K562 (cell line): ENCODE measurements around the gene TRPC4AP. TPM values are rescaled to one million over a fixed set of nuclear protein-coding genes. Genes with fewer than 3 reads are reported as not detected.

ENCODE experiments used
- ATAC-seq: fragments of 200-7000 bp; cut with Tn5 transposase; 3 replicates; pipeline ENCODE4 v1.9.1; 2020; ENCODE audit warnings: moderate library complexity
- BruUV-seq: library from RNA; stranded (reverse); fragments of 400-500 nt; replicated peaks from 2 replicates; lab custom pipeline; 2021; lab: Mats Ljungman, UMichigan
- CTCF ChIA-PET: fragments of 300-600 bp; formaldehyde crosslinking; extraction: SDS; loops from one replicate; lab custom pipeline; 2021; ENCODE audit warnings: low intra/inter-chr PET ratio; lab: Yijun Ruan, JAX
- POLR2A ChIA-PET: fragments of 300-600, 350-650 bp; sonication (Branson Sonifier 250); formaldehyde crosslinking; extraction: SDS; loops from one replicate; lab custom pipeline; 2021; ENCODE audit warnings: antibody characterized with exemption, inconsistent platforms; lab: Yijun Ruan, JAX
- DNase-seq, 4 experiments: peaks; one replicate each; pipeline versions ENCODE4 v3.0.0 to v3.0.0-alpha.2; 2011 to 2018; ENCODE audit warnings: low spot score in 3 of 4, mixed read lengths in 3 of 4; ENCODE audit errors: extremely low read depth in 1 of 4
- FAIRE-seq: peaks from 2 replicates; lab custom pipeline; 2011; peaks lifted over from hg19 to GRCh38; lab: Jason Lieb, UNC
- H2AFZ ChIP-seq: 2 replicates; pipeline ENCODE4 v1.6.0; 2011; ENCODE audit warnings: low read depth, low read length, control low read depth, inconsistent platforms
- H3K27ac ChIP-seq: fragments of 200-600 bp; 3 replicates; pipeline ENCODE4 v1.8.0; 2011; ENCODE audit warnings: low read depth, mild to moderate bottlenecking, control low read depth, inconsistent platforms, low read length, moderate library complexity, mixed read lengths; ENCODE audit errors: extremely low read depth
- H3K27me3 ChIP-seq, 2 experiments: fragments of 300-600 bp in 1 of 2; 2 replicates in 1 of 2; 3 replicates in 1 of 2; pipeline versions ENCODE4 v1.6.0 to v1.8.0; 2011; ENCODE audit warnings: inconsistent platforms in 2 of 2, low read length in 2 of 2, mild to moderate bottlenecking in 1 of 2, mixed read lengths in 1 of 2, moderate library complexity in 1 of 2; ENCODE audit not compliant: control insufficient read depth in 2 of 2, insufficient read depth in 2 of 2
- H3K36me3 ChIP-seq: fragments of 300-600 bp; 3 replicates; pipeline ENCODE4 v1.8.0; 2011; ENCODE audit warnings: mild to moderate bottlenecking, low read length, inconsistent platforms; ENCODE audit not compliant: control insufficient read depth, insufficient read depth
- H3K4me1 ChIP-seq, 2 experiments: fragments of 200-600 bp in 1 of 2; replicated peaks in 1 of 2; 2 replicates in 1 of 2; 3 replicates in 1 of 2; pipeline versions ENCODE4 v1.5.1 to v1.8.0; 2011; ENCODE audit warnings: inconsistent platforms in 2 of 2, low read length in 2 of 2, mild to moderate bottlenecking in 1 of 2, mixed read lengths in 1 of 2, moderate library complexity in 1 of 2; ENCODE audit not compliant: control insufficient read depth in 2 of 2, insufficient read depth in 2 of 2
- H3K4me2 ChIP-seq: 2 replicates; pipeline ENCODE4 v1.6.1; 2011; ENCODE audit warnings: low read length, control low read depth, inconsistent platforms, mixed read lengths; ENCODE audit not compliant: insufficient read depth
- H3K4me3 ChIP-seq: fragments of 200-600 bp; sonication (generic), shearing (Covaris generic); 2 replicates; pipeline ENCODE4 v1.5.1; 2016; ENCODE audit warnings: control low read depth, inconsistent platforms
- H3K79me2 ChIP-seq: fragments of 200-600 bp; 3 replicates; pipeline ENCODE4 v1.8.0; 2011; ENCODE audit warnings: low read length, inconsistent platforms; ENCODE audit not compliant: control insufficient read depth, insufficient read depth
- H3K9ac ChIP-seq, 2 experiments: 2 replicates each; pipeline versions ENCODE4 v1.6.0 to v1.6.1; 2011; ENCODE audit warnings: low read depth in 2 of 2, low read length in 2 of 2, control low read depth in 1 of 2, inconsistent platforms in 1 of 2, mild to moderate bottlenecking in 1 of 2, mixed read lengths in 1 of 2; ENCODE audit not compliant: insufficient read depth in 1 of 2
- H3K9me1 ChIP-seq: one replicate; pipeline ENCODE4 v1.6.0; 2011; ENCODE audit warnings: inconsistent platforms, mild to moderate bottlenecking, low read length, moderate library complexity; ENCODE audit not compliant: control insufficient read depth, insufficient read depth
- H3K9me3 ChIP-seq: replicated peaks from 2 replicates; pipeline ENCODE4 v1.5.1; 2011; ENCODE audit warnings: low read depth, low read length, inconsistent platforms; ENCODE audit not compliant: control insufficient read depth, insufficient read depth
- H4K20me1 ChIP-seq: replicated peaks from 2 replicates; pipeline ENCODE4 v1.6.1; 2011; ENCODE audit warnings: low read length, inconsistent platforms, mixed read lengths; ENCODE audit not compliant: control insufficient read depth, insufficient read depth
- CSDE1 ChIP-seq, 2 experiments: fragments of 450-650 bp; IDR thresholded peaks; 2 replicates each; pipeline ENCODE4 v1.6.1; 2016; ENCODE audit warnings: mild to moderate bottlenecking in 1 of 2
- FOXK2 ChIP-seq, 2 experiments: fragments of 450-650 bp; IDR thresholded peaks in 1 of 2; conservative IDR thresholded peaks in 1 of 2; 2 replicates each; pipeline ENCODE4 v1.6.1; 2016; ENCODE audit warnings: low read depth in 2 of 2, mild to moderate bottlenecking in 1 of 2
- HLTF ChIP-seq: fragments of 450-650 bp; IDR thresholded peaks from 2 replicates; pipeline ENCODE4 v1.6.1; 2016
- MEIS2 ChIP-seq: fragments of 450-650 bp; IDR thresholded peaks from 2 replicates; pipeline ENCODE4 v1.6.1; 2014; ENCODE audit warnings: mild to moderate bottlenecking; ENCODE audit not compliant: partially characterized antibody
- RBM15 ChIP-seq: fragments of 200-400 bp; formaldehyde crosslinking; IDR thresholded peaks from 2 replicates; pipeline ENCODE4 v1.6.1; 2018; ENCODE audit warnings: mild to moderate bottlenecking, low read length, moderate library complexity; ENCODE audit not compliant: insufficient read depth
- RBM22 ChIP-seq: fragments of 200-400 bp; formaldehyde crosslinking; IDR thresholded peaks from 2 replicates; pipeline ENCODE4 v1.6.1; 2018; ENCODE audit warnings: low read length, low read depth; ENCODE audit not compliant: poor library complexity, severe bottlenecking
- ZKSCAN1 ChIP-seq: fragments of 150-350 bp; IDR thresholded peaks from 2 replicates; pipeline ENCODE4 v1.6.1; 2016; ENCODE audit warnings: low read depth, low read length
- ZNF561 ChIP-seq: fragments of 450-650 bp; formaldehyde crosslinking; conservative IDR thresholded peaks from 2 replicates; pipeline ENCODE4 v1.4.0; 2020; ENCODE audit warnings: mild to moderate bottlenecking, moderate library complexity
- in situ Hi-C: fragments of 300-500 bp; cut with MboI; formaldehyde crosslinking; loops from 4 replicates; pipeline ENCODE4 v1.15.0; 2018; ENCODE audit warnings: inconsistent platforms, mixed read lengths
- intact Hi-C: fragments of 100-400 bp; cut with micrococcal nuclease; formaldehyde crosslinking; loops from 2 replicates; pipeline ENCODE4 v1.14.2; 2022
- polyA plus RNA-seq, 8 experiments: library from polyadenylated mRNA; depleted of rRNA in 4 of 8; stranded (reverse) in 5 of 8; unstranded in 3 of 8; fragments of >200 nt; fragmentation: Nextera tagmentation in 2 of 8; fragmentation: Illumina TruSeq in 1 of 8; extraction: Ambion mirVana in 2 of 8; extraction: Trizol in 1 of 8; gene quantifications; 2 replicates each; pipeline versions ENCODE4 v1.2.1 to v1.2.3, GENCODE V29; 2011 to 2014; ENCODE audit warnings: inconsistent platforms in 1 of 8, missing spikeins in 1 of 8
- total RNA-seq, 7 experiments: library from RNA; depleted of rRNA in 6 of 7; stranded (reverse); fragments of >200 nt in 6 of 7; fragmentation: Illumina TruSeq in 2 of 7; extraction: Trizol in 2 of 7; gene quantifications; 2 replicates each; pipeline versions ENCODE4 v1.2.1 to v1.2.3, GENCODE V29; 2011 to 2021; ENCODE audit warnings: low replicate concordance in 1 of 7
- TF ChIP-seq, protein P1 (sequence below), 3 experiments: IDR thresholded peaks in 2 of 3; conservative IDR thresholded peaks in 1 of 3; 2 replicates each; pipeline ENCODE4 v1.5.1; 2011 to 2012; ENCODE audit warnings: low read length in 3 of 3, mild to moderate bottlenecking in 3 of 3, control low read depth in 2 of 3, improper control_type of control experiment in 1 of 3, inconsistent platforms in 1 of 3, low read depth in 1 of 3, mixed read lengths in 1 of 3, moderate library complexity in 1 of 3; ENCODE audit not compliant: insufficient read depth in 2 of 3

TRPC4AP gene
- total and polyA plus RNA-seq, 9 of the 15 experiments (the other 6 are each of a cell fraction or from before 2014, with no cell fraction given): 2.3 to 70.3 (median 33.3) TPM

GRCh38 chr20:35065181-35065580 lies 27.4 kb downstream of the TRPC4AP start:
- ATAC-seq: no peak
- Histone ChIP-seq H4K20me1 (0 out of 2 replicates have a peak, but pooled peaks cover 4% of the 10 kb centered on the region), H3K36me3 (peaks cover 59% of the 10 kb centered on the region), H2AFZ (no peak overlapping the region), H3K4me1 (no peaks in the 10 kb centered on the region), H3K9me3 (no peaks in the 10 kb centered on the region), H3K4me2 (no peak overlapping the region), H3K27ac (no peak overlapping the region), H3K79me2 (peaks cover 68% of the 10 kb centered on the region), H3K4me3 (no peak overlapping the region), H3K9me1 (no peaks in the 10 kb centered on the region), H3K9ac (no peak overlapping the region), H3K27me3 (no peaks in the 10 kb centered on the region)
- intact Hi-C loops (no loop called here), in situ Hi-C loops (no loop called here)
- no TSS peak for BruUV-seq
- TF ChIP-seq, protein P1, sequence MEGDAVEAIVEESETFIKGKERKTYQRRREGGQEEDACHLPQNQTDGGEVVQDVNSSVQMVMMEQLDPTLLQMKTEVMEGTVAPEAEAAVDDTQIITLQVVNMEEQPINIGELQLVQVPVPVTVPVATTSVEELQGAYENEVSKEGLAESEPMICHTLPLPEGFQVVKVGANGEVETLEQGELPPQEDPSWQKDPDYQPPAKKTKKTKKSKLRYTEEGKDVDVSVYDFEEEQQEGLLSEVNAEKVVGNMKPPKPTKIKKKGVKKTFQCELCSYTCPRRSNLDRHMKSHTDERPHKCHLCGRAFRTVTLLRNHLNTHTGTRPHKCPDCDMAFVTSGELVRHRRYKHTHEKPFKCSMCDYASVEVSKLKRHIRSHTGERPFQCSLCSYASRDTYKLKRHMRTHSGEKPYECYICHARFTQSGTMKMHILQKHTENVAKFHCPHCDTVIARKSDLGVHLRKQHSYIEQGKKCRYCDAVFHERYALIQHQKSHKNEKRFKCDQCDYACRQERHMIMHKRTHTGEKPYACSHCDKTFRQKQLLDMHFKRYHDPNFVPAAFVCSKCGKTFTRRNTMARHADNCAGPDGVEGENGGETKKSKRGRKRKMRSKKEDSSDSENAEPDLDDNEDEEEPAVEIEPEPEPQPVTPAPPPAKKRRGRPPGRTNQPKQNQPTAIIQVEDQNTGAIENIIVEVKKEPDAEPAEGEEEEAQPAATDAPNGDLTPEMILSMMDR (IDR thresholded peaks at IDR 0.05 in 2 of 3, conservative IDR thresholded peaks at IDR 0.05 in 1 of 3; ENCODE audit: insufficient read depth in 2 of 3, low read depth in 1 of 3, low read length in 3 of 3): no peak
- TF ChIP-seq FOXK2 (conservative IDR thresholded peaks at IDR 0.05 in 1 of 2, IDR thresholded peaks at IDR 0.05 in 1 of 2; ENCODE audit: low read depth in 2 of 2) (no peak), ZKSCAN1 (no peak), ZNF561 (CRISPR knock-in tag) (no peak), MEIS2 (no peak), CSDE1 (IDR thresholded peaks at IDR 0.05) (no peak), HLTF (no peak), RBM15 (no peak), RBM22 (no peak)
- FAIRE-seq: no peak
- ChIA-PET POLR2A (interaction anchor here (1.1 to 2.5 kb wide), 4 partner anchors 8 to 26 kb away, joined by 3 to 7 read pairs (median 4); no protein-coding TSS in a partner anchor), CTCF (no interaction called here)
- no peak for DNase-seq
